GM10847 (cell line): ENCODE results near the gene RIT1.
A peak's percentile ranks its signal among the peaks of the same experiment; 100 is the strongest.

Experiments used
- POLR2A ChIP-seq: IDR thresholded peaks from 2 replicates; pipeline ENCODE4 v1.6.1; 2011; ENCODE audit not compliant: insufficient read length; ENCODE audit errors: extremely low read depth

RIT1 gene

DNA sequence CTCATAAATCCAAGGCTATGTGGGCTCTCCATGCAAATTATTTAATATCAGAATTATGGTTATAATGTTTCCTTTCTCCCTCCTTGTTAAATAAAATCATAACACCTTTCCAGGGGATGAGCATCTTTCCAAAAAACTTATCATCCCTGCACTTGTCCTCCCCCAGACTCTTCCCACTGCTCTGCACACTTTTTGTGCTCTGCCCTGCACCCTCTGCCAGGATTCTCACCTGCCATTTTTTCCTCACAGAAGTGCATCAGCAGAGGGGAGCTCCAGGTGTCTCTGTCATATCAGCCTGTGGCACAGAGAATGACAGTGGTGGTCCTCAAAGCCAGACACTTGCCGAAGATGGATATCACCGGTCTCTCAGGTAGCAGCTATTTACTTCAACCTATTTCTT lies 30.9 kb downstream of the RIT1 start:
- no peak for TF ChIP-seq POLR2A

DNA sequence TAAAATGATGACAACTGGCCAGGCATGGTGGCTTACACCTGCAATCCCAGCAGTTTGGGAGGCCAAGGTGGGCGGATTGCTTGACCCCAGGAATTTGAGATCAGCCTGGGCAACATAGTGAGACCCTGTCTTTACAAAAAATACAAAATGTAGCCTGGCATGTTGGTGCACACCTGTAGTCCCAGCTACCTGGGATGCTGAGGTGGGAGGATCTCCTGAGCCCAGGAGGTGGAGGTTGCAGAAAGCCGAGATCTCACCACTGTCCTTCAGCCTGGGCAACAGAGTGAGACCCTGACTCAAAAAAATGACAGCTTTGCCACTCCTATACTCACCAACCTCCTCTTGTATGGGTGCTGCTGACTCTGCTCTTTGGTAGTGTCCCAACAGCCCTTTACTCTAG lies 33.2 kb downstream of the RIT1 start:
- TF ChIP-seq POLR2A, result no peak

- TF ChIP-seq POLR2A, result no peak
Measured at GRCh38 chr1:155873860-155874259, 37.3 kb downstream of the RIT1 start.

DNA sequence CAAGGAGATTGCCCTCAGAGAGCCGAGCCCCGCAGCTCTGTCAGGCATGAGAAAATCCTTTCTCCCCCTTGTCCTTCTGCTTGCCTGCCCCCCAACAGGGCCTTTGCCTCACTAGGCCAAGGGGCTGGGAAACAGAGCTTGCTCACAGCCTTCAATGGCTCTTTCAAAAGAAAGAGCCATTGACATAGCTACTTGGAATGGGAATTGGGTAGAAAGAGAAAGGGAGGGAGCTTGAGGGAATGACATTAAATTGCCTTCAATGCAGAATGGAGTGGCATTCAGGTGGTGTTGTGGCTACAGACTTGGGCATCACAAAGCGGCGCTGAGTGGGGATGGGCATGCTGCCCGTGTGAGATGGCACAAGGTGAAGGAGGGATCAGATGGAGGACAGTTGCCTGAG lies 38.6 kb downstream of the RIT1 start:
- TF ChIP-seq POLR2A, result no peak

DNA sequence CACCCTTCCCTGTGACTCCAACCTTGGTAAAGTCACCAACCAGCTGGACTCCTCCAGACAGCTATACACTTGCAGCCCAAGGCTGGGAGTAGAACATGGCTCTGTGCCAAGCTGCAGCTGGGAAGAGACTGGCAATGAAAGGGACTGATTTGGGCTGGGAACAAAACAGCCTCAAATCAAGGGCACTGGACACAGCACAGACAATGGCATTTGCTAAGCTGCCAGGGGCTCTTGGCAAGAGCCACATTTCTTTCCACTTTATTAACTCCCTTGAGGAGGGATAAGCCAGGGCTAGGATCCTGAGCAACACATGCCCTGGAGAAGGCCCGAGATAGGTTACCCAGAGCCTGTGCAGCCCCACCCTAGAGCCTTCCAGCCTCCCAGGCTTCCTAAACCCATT lies 39.8 kb downstream of the RIT1 start:
- TF ChIP-seq POLR2A, result no peak

DNA sequence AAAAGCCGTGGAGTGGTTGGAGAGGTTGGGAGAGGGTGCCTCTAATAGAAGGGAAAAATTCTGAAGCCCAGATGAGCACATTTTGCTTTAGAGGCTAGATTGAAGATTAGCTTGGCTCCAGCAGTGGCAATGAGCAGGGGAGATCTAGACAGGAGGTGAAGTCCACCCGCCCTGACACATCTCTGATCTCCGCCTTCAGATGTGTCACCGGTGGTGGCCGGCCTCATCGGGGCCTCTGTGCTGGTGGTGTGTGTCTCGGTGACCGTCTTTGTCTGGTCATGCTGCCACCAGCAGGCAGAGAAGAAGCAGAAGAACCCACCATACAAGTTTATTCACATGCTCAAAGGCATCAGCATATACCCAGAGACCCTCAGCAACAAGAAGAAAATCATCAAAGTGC lies 43.4 kb downstream of the RIT1 start:
- no peak for TF ChIP-seq POLR2A

- no peak for TF ChIP-seq POLR2A
Measured at GRCh38 chr1:155864393-155864792, 46.8 kb downstream of the RIT1 start.

DNA sequence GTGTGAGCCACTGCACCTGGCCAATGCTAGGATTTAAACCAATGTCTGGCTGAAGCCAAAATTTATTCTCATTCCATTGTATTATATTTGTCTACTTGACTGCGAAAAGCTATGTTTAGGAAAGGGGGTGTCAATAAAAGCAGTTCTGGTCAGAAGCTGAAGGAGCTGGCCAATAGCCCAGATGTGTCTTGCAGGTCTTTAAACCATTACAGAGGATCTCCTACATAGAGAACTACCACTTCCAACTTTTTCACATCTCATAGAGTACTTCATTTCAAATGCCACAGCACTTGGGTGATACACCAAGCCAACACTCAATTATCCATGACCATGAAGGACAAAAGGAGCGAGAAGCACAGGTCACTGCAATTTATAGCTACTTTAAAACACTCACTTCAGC lies 49.3 kb downstream of the RIT1 start:
- TF ChIP-seq POLR2A, result no peak

- TF ChIP-seq POLR2A, result no peak
Measured at GRCh38 chr1:155860970-155861510, 50.1 kb downstream of the RIT1 start.

GRCh38 chr1:155859881-155860871 lies 51.0 kb downstream of the RIT1 start:
- peak; percentile 23 for TF ChIP-seq POLR2A

GRCh38 chr1:155859234-155859829 lies 51.8 kb downstream of the RIT1 start, which contains the start of gene SYT11:
SYT11 (plus strand) TSS chr1:155859567; CDS start chr1:155859762, 195 bp downstream.
- no peak for TF ChIP-seq POLR2A

- no peak for TF ChIP-seq POLR2A
Measured at GRCh38 chr1:155858800-155859233, 52.3 kb downstream of the RIT1 start.

DNA sequence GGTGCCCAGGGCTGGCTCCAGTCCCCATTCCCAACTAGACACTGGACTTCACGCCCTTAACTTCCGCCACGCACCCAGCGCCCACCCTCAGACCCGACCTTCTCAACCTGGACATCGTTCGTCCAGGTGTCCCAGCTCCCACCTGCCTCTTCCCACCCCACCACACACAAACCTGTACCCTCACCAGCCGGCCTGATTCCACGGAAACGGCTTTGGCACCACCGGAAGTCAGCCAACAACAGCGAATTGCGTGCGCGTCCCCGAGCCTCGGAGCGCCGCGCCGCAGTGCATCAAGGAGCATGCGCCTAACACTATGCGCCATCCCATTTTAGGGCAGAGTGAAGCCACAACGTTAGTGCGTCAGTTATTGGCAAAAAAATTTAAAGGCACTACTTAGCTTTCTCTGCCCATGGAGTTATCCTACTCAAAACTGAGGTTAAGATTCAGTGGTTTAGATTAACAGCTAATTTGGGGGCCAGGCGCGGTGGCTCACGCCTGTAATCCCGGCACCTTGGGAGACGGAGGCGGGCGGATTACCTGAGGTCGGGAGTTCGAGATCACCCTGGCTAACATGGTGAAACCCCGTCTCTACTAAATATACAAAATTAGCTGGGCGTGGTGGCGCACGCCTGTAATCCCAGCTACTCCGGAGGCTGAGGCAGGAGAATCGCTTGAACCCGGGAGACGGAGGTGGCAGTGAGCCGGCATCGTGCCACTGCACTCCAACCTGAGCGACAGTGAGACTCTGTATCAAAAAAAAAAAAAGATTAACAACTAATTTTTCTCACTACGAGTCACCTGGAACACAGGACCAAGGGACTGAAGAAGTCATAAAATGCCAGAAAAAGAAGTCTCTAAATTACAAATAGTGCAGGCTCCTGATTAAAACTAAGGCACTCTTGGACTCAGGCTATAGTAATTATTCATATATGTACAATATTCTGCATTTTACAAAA lies 53.9 kb downstream of the RIT1 start, which contains the start of gene GON4L:
GON4L (minus strand) TSS at position 240 of the 956 bp plus-strand sequence. CDS start 3,434 bp downstream, outside the sequence.
- TF ChIP-seq POLR2A, result peak; percentile 79

GRCh38 chr1:155856257-155856974 lies 54.7 kb downstream of the RIT1 start:
- TF ChIP-seq POLR2A, result no peak
